ENCODE results near the gene ZNF217. TPM values are rescaled to one million over a fixed set of nuclear protein-coding genes. Genes with fewer than 3 reads are reported as not detected.

The ZNF217 gene
- total and polyA plus RNA-seq, 2 donors (not counting 1 experiment from before 2014, with no cell fraction given), result 15.5 to 92.6 TPM

DNA sequence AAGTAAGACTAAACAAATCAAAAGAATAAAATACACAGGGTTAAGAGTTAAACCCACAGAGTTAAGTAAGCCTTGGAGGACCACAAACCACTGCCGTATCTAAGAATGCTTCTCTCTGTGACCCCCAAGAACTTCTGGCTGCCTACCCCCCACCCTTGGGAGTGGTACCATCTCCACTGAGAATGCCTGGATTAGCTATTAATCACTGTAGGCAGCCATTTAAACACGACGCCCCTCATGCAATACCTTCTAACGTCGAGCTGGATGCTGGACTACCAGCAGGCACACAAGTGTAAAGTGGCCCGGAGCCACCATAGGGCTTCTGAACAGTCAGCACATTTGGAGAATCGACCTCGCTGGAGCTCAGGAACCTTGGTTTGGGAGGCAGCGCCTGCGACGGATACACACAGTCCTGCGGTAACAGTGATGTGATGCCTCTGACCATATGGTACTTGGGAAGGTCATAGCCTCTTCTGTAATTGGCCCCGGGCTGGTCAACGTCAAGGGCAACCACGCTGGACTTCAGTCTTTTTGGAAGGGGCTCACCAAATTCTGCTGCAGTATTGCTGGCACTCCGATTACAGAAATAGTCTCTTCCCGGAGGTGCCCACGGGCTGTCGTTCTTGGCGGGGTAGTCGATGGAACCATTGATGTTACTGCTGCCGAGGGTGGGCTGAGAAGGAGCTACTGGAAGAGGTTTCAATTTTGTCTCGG lies 18.0 kb downstream of the ZNF217 start:
- Histone ChIP-seq H3K9ac (ENCODE audit: low read length) (no peak overlapping the region), H3K27ac (ENCODE audit: low read length in 2 of 2) (no peak overlapping the region), H3K4me3 (ENCODE audit: control extremely low read depth in 1 of 5, extremely low read depth in 1 of 5, insufficient read depth in 1 of 5, low read depth in 2 of 5, low read length in 4 of 5) (no peak overlapping the region), H3K4me1 (ENCODE audit: control insufficient read depth in 2 of 2, insufficient read depth in 2 of 2, low read length in 2 of 2) (peaks cover 27 to 32% of the 10 kb centered on the region in 2 donors), H3K9me3 (ENCODE audit: control extremely low read depth in 1 of 3, control insufficient read depth in 2 of 3, insufficient read depth in 1 of 3, low read length in 2 of 3) (no peaks in the 10 kb centered on the region), H3K36me3 (replicated peaks in 1 of 2; ENCODE audit: control extremely low read depth in 1 of 2, control insufficient read depth in 1 of 2, extremely low read depth in 1 of 2, insufficient read depth in 2 of 2, low read length in 1 of 2) (peaks cover 4 to 89% of the 10 kb centered on the region in 2 experiments), H3K27me3 (replicated peaks in 1 of 4; ENCODE audit: control extremely low read depth in 1 of 4, control insufficient read depth in 3 of 4, insufficient read depth in 4 of 4, low read length in 3 of 4) (no peaks in the 10 kb centered on the region), H2AFZ (ENCODE audit: insufficient read depth, low read depth, low read length, poor library complexity, severe bottlenecking) (no peak overlapping the region), H4K20me1 (ENCODE audit: control insufficient read depth, insufficient read depth, low read length, poor library complexity, severe bottlenecking) (peaks cover 57% of the 10 kb centered on the region), H3K79me2 (ENCODE audit: control insufficient read depth, insufficient read depth, low read length) (peaks cover 100% of the 10 kb centered on the region), H3K4me2 (replicated peaks; ENCODE audit: low read depth, low read length, poor library complexity, severe bottlenecking) (no peak overlapping the region)
- Mint-ChIP-seq H3K27me3 (no peaks in the 10 kb centered on the region), H3K4me3 (no peak overlapping the region), H3K9me3 (ENCODE audit: insufficient read depth) (no peaks in the 10 kb centered on the region), H3K4me1 (peaks cover 46% of the 10 kb centered on the region), H3K27ac (peak overlapping the region; percentile 22)
- ChIA-PET CTCF (interaction anchor here (0.8 to 9.6 kb wide), 7 partner anchors 90 to 486 kb away, joined by 3 to 137 read pairs (median 3); no protein-coding TSS in a partner anchor), POLR2A (no interaction called here)
- intact Hi-C loops (cut with micrococcal nuclease), result loop anchor here (10.0 kb wide), 2 partner anchors 161 to 629 kb away; partner anchors contain the start of gene PFDN4
- no peak for TF ChIP-seq EZH2 (IDR thresholded peaks at IDR 0.05; ENCODE audit: borderline replicate concordance, insufficient read depth, low read depth, low read length, poor library complexity, severe bottlenecking)
- TF ChIP-seq, protein P1, sequence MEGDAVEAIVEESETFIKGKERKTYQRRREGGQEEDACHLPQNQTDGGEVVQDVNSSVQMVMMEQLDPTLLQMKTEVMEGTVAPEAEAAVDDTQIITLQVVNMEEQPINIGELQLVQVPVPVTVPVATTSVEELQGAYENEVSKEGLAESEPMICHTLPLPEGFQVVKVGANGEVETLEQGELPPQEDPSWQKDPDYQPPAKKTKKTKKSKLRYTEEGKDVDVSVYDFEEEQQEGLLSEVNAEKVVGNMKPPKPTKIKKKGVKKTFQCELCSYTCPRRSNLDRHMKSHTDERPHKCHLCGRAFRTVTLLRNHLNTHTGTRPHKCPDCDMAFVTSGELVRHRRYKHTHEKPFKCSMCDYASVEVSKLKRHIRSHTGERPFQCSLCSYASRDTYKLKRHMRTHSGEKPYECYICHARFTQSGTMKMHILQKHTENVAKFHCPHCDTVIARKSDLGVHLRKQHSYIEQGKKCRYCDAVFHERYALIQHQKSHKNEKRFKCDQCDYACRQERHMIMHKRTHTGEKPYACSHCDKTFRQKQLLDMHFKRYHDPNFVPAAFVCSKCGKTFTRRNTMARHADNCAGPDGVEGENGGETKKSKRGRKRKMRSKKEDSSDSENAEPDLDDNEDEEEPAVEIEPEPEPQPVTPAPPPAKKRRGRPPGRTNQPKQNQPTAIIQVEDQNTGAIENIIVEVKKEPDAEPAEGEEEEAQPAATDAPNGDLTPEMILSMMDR (IDR thresholded peaks at IDR 0.05), result no peak
- DNase-seq (no peak), ATAC-seq (ENCODE audit: low read depth) (no peak)
- 97% methylated on average over 22 of the region's 23 CpGs for WGBS (ENCODE audit: insufficient coverage)

DNA sequence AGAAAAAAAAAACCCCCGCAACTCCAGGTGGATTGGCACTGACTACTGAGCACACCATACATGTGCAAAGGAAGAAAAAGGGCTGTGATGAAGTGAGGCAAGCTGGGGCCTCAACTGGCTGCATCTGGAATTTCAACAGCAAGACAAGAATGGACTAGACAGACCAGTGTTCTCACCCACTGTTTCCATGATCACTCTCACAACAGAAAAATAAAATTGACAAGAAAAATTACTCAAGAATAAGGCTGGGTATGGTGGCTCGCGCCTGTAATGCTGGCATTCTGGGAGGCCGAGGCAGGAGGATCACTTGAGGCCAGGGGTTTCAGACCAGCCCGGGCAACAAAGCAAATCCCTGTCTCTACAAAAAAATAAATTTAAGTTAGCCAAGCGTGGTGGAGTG lies 18.8 kb downstream of the ZNF217 start:
- no peaks in the 10 kb centered on the region for H3K27me3 Mint-ChIP-seq
- 100% methylated on average over 3 of the region's 6 CpGs for WGBS (ENCODE audit: insufficient coverage)

More for the DNA sequence above, 18.8 kb downstream of the ZNF217 start:
- Mint-ChIP-seq H3K4me1 (peaks cover 39% of the 10 kb centered on the region), H3K9me3 (ENCODE audit: insufficient read depth) (no peaks in the 10 kb centered on the region), H3K27ac (no peak overlapping the region), H3K4me3 (no peak overlapping the region)
- Histone ChIP-seq H4K20me1 (ENCODE audit: control insufficient read depth, insufficient read depth, low read length, poor library complexity, severe bottlenecking) (peaks cover 61% of the 10 kb centered on the region), H3K4me3 (ENCODE audit: control extremely low read depth in 1 of 5, extremely low read depth in 1 of 5, insufficient read depth in 1 of 5, low read depth in 2 of 5, low read length in 4 of 5) (no peak overlapping the region), H3K36me3 (replicated peaks in 1 of 2; ENCODE audit: control extremely low read depth in 1 of 2, control insufficient read depth in 1 of 2, extremely low read depth in 1 of 2, insufficient read depth in 2 of 2, low read length in 1 of 2) (peaks cover 6 to 89% of the 10 kb centered on the region in 2 experiments), H3K9me3 (ENCODE audit: control extremely low read depth in 1 of 3, control insufficient read depth in 2 of 3, insufficient read depth in 1 of 3, low read length in 2 of 3) (no peaks in the 10 kb centered on the region), H3K79me2 (ENCODE audit: control insufficient read depth, insufficient read depth, low read length) (peaks cover 99% of the 10 kb centered on the region), H3K27me3 (replicated peaks in 1 of 4; ENCODE audit: control extremely low read depth in 1 of 4, control insufficient read depth in 3 of 4, insufficient read depth in 4 of 4, low read length in 3 of 4) (no peaks in the 10 kb centered on the region), H2AFZ (ENCODE audit: insufficient read depth, low read depth, low read length, poor library complexity, severe bottlenecking) (no peak overlapping the region), H3K9ac (ENCODE audit: low read length) (no peak overlapping the region), H3K27ac (ENCODE audit: low read length in 2 of 2) (peak overlapping the region in 1 of 2 donors; percentile 24), H3K4me2 (replicated peaks; ENCODE audit: low read depth, low read length, poor library complexity, severe bottlenecking) (no peak overlapping the region), H3K4me1 (ENCODE audit: control insufficient read depth in 2 of 2, insufficient read depth in 2 of 2, low read length in 2 of 2) (peaks cover 18 to 24% of the 10 kb centered on the region in 2 donors)
- TF ChIP-seq, protein P1 (IDR thresholded peaks at IDR 0.05), result no peak
- TF ChIP-seq EZH2 (IDR thresholded peaks at IDR 0.05; ENCODE audit: borderline replicate concordance, insufficient read depth, low read depth, low read length, poor library complexity, severe bottlenecking), result no peak
- intact Hi-C loops (cut with micrococcal nuclease), result loop anchor here (10.0 kb wide), 2 partner anchors 160 to 630 kb away; partner anchors contain the start of gene PFDN4
- no peak for ATAC-seq (ENCODE audit: low read depth)
- POLR2A ChIA-PET, result interaction anchor here (0.7 kb wide), 1 partner anchor 376 kb away, joined by 16 read pairs; no protein-coding TSS in a partner anchor
- CTCF ChIA-PET, result interaction anchor here (0.7 to 9.6 kb wide), 7 partner anchors 91 to 487 kb away, joined by 3 to 137 read pairs (median 3); no protein-coding TSS in a partner anchor
- no peak for DNase-seq

Data from B cell (primary cell).